Esophagus muscularis mucosa (tissue), 4 donors: Measurements from ENCODE around the gene CD34. TPM values are rescaled to one million over a fixed set of nuclear protein-coding genes. Genes with fewer than 3 reads are reported as not detected.

ENCODE experiments used
- DNase-seq: peaks from one replicate; pipeline ENCODE4 v3.0.0-alpha.2; 2017; ENCODE audit errors: extremely low spot score
- H3K27ac ChIP-seq, 4 donors: fragments of 200-600 bp; sonication (generic); replicated peaks in 1 of 4; 1 replicate in 3 of 4; 2 replicates in 1 of 4; pipeline ENCODE4 v1.5.1; 2016 to 2019; ENCODE audit warnings: mild to moderate bottlenecking in 1 of 4
- H3K27me3 ChIP-seq, 4 donors: fragments of 200-600 bp; sonication (generic); one replicate each; pipeline versions ENCODE4 v1.5.1 to v1.6.0; 2016 to 2019
- H3K36me3 ChIP-seq, 4 donors: fragments of 200-600 bp; sonication (generic); one replicate each; pipeline ENCODE4 v1.5.1; 2016 to 2019
- H3K4me1 ChIP-seq, 4 donors: fragments of 200-600 bp; sonication (generic); one replicate each; pipeline ENCODE4 v1.5.1; 2016 to 2019
- H3K4me3 ChIP-seq, 4 donors: fragments of 200-600 bp; sonication (generic); 1 replicate in 2 of 4; 2 replicates in 2 of 4; pipeline ENCODE4 v1.5.1; 2016 to 2019; ENCODE audit warnings: mild to moderate bottlenecking in 4 of 4, moderate library complexity in 1 of 4
- H3K9me3 ChIP-seq, 4 donors: fragments of 200-600 bp; sonication (generic); 1 replicate in 3 of 4; 2 replicates in 1 of 4; pipeline ENCODE4 v1.5.1; 2016 to 2019
- CTCF ChIP-seq, 3 experiments: fragments of 200-600 bp in 2 of 3; fragments of 450-650 bp in 1 of 3; sonication (generic) in 2 of 3; IDR thresholded peaks; one replicate each; pipeline ENCODE4 v1.5.1; 2017 to 2019; ENCODE audit warnings: antibody characterized with exemption in 3 of 3, mild to moderate bottlenecking in 2 of 3, moderate library complexity in 1 of 3
- EP300 ChIP-seq: sonication (generic); formaldehyde crosslinking; IDR thresholded peaks from one replicate; pipeline ENCODE4 v1.6.1; 2017; ENCODE audit warnings: antibody characterized with exemption
- POLR2A ChIP-seq: fragments of 450-650 bp; IDR thresholded peaks from one replicate; pipeline ENCODE4 v1.6.1; 2017; ENCODE audit warnings: antibody characterized with exemption, moderate library complexity, mild to moderate bottlenecking, low read depth
- POLR2AphosphoS5 ChIP-seq, 2 donors: sonication (generic); formaldehyde crosslinking; IDR thresholded peaks; one replicate each; pipeline ENCODE4 v1.6.1; 2017; ENCODE audit warnings: antibody characterized with exemption in 2 of 2
- WGBS: methylation state at CpG from one replicate; pipeline ENCODE4 v1.1.5; 2018; 5-methylcytosine and 5-hydroxymethylcytosine counted together
- intact Hi-C: fragments of 100-400 bp; cut with DNase I; formaldehyde crosslinking; loops from one replicate; pipeline ENCODE4 v1.15.1; 2023
- total RNA-seq, 4 donors: library from RNA; depleted of rRNA; stranded (reverse); fragments of >200 nt; gene quantifications; one replicate each; pipeline versions ENCODE4 v1.1.0 to v1.2.1, GENCODE V29; 2016

The CD34 gene
- 100 to 1,000 TPM in 2 of 4 donors, 10 to 100 TPM in 2; 70.2 to 136 (median 93.3) TPM for total RNA-seq

- TF ChIP-seq CTCF (IDR thresholded peaks at IDR 0.05) (no peak), EP300 (no peak), POLR2AphosphoS5 (IDR thresholded peaks at IDR 0.05) (peak; percentile 68 to 77), POLR2A (no peak)
- H3K4me3 ChIP-seq: peak within 1 kb of the TSS; percentile 56 to 60 (median 56)
- intact Hi-C loops: no loop called here
- WGBS: 5% methylated on average over 42 of the region's 56 CpGs
- DNase-seq: peak; percentile 92
- peaks cover 0 to 45% (median 0%) of the 10 kb centered on the region in 4 donors for H3K27me3 ChIP-seq
- H3K9me3 ChIP-seq: no peaks in the 10 kb centered on the region
- H3K4me1 ChIP-seq: peaks cover 5 to 29% (median 20%) of the 10 kb centered on the region in 4 donors
- H3K36me3 ChIP-seq: no peaks in the 10 kb centered on the region
- H3K27ac ChIP-seq: peak within 1 kb of the TSS; percentile 74 to 83 (median 80)
Observed at GRCh38 chr1:207910591-207911354, at the start of gene CD34. CD34 (minus strand) TSS chr1:207911125; CDS start chr1:207911080, 45 bp downstream.

GRCh38 chr1:207960346-207960745 lies 49.4 kb upstream of the CD34 start:
- intact Hi-C loops: loop anchor here (5.0 to 10.0 kb wide), 3 partner anchors 128 to 906 kb away; partner anchors contain the start of genes PFKFB2 and YOD1
- no peak overlapping the region for H3K4me3 ChIP-seq
- H3K36me3 ChIP-seq: no peaks in the 10 kb centered on the region
- H3K9me3 ChIP-seq: no peaks in the 10 kb centered on the region
- WGBS: 91% methylated on average over 4 of the region's 4 CpGs
- TF ChIP-seq POLR2AphosphoS5 (IDR thresholded peaks at IDR 0.05): no peak
- no peak for TF ChIP-seq CTCF (IDR thresholded peaks at IDR 0.05)
- no peak for TF ChIP-seq POLR2A
- no peak for TF ChIP-seq EP300
- H3K27me3 ChIP-seq: no peaks in the 10 kb centered on the region
- peaks cover 46 to 63% (median 53%) of the 10 kb centered on the region in 4 donors for H3K4me1 ChIP-seq
- H3K27ac ChIP-seq: peak overlapping the region; percentile 83 to 93 (median 89)
- DNase-seq: no peak

DNA sequence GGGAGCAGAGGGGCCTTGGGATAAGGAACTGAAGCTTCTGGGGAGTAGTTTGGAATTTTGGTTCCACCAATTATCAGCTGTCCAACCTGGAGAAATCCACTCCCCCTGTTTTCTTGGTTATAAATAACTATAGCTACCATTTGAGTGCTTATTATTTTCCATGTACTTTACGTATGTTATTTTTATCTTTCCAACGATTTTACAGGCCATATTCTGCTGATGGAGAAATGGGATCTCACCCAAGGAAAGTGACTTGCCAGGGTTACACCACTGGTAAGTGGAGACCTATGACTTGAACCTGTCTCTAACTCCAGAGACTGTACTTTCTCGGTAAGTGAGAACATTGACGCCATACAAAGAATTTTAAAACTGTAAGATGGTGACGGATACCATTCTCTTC lies 49.0 kb upstream of the CD34 start:
- WGBS: 71% methylated on average over 5 of the region's 5 CpGs
- intact Hi-C loops: loop anchor here (5.0 to 10.0 kb wide), 4 partner anchors 38 to 905 kb away; partner anchors contain the start of genes PFKFB2 and YOD1
- no peak for TF ChIP-seq CTCF (IDR thresholded peaks at IDR 0.05)
- H3K36me3 ChIP-seq: no peaks in the 10 kb centered on the region
- H3K4me1 ChIP-seq: peaks cover 41 to 61% (median 51%) of the 10 kb centered on the region in 4 donors
- peak overlapping the region; percentile 50 to 65 (median 60) for H3K4me3 ChIP-seq
- H3K27me3 ChIP-seq: no peaks in the 10 kb centered on the region
- peak overlapping the region; percentile 83 to 93 (median 89) for H3K27ac ChIP-seq
- no peak for DNase-seq
- no peaks in the 10 kb centered on the region for H3K9me3 ChIP-seq

GRCh38 chr1:207959141-207959825 lies 48.4 kb upstream of the CD34 start:
- peak overlapping the region; percentile 83 to 93 (median 89) for H3K27ac ChIP-seq
- no peaks in the 10 kb centered on the region for H3K27me3 ChIP-seq
- H3K9me3 ChIP-seq: no peaks in the 10 kb centered on the region
- no peaks in the 10 kb centered on the region for H3K36me3 ChIP-seq
- H3K4me3 ChIP-seq: peak overlapping the region; percentile 50 to 65 (median 60)
- H3K4me1 ChIP-seq: peaks cover 37 to 56% (median 46%) of the 10 kb centered on the region in 4 donors
- no peak for DNase-seq
- 22% methylated on average over 30 of the region's 76 CpGs for WGBS
- intact Hi-C loops: loop anchor here (5.0 kb wide), 1 partner anchor 37 kb away; no protein-coding TSS in a partner anchor
- TF ChIP-seq POLR2AphosphoS5 (IDR thresholded peaks at IDR 0.05) (peak; percentile 53 to 56), EP300 (no peak), CTCF (IDR thresholded peaks at IDR 0.05) (peak in 1 of 3 experiments; percentile 21)
